ENCODE results near the gene MYT1. TPM values are rescaled to one million over a fixed set of nuclear protein-coding genes. Genes with fewer than 3 reads are reported as not detected.

Gene MYT1
- total and polyA plus RNA-seq, 2 of the 8 experiments (the other 6 are each of a cell fraction or from before 2014, with no cell fraction given), result 0.63 to 2.0 TPM

- Histone ChIP-seq H3K79me2 (ENCODE audit: control insufficient read depth in 1 of 2, insufficient read depth in 2 of 2, low read length in 2 of 2) (no peaks in the 10 kb centered on the region), H3K23me2 (ENCODE audit: low read depth, low read length) (no peaks in the 10 kb centered on the region), H4K91ac (replicated peaks; ENCODE audit: insufficient read length, low read length) (no peak overlapping the region), H3K79me1 (ENCODE audit: low read depth, low read length) (no peaks in the 10 kb centered on the region), H3K23ac (ENCODE audit: insufficient read length) (no peak overlapping the region), H3K56ac (replicated peaks; ENCODE audit: insufficient read length, low read depth, low read length) (no peak overlapping the region), H3K27me3 (replicated peaks in 1 of 4; ENCODE audit: control insufficient read depth in 3 of 4, extremely low read depth in 1 of 4, insufficient read depth in 3 of 4, low read length in 3 of 4) (no peaks in the 10 kb centered on the region; a peak in 1 of 7 replicates), H3K9me3 (ENCODE audit: insufficient read depth in 2 of 2, low read depth in 1 of 2, low read length in 1 of 2) (peaks cover 0 to 11% of the 10 kb centered on the region in 2 experiments; a peak in 2 of 4 replicates), H2BK15ac (ENCODE audit: low read length) (peak overlapping the region; percentile 16; the same call in 1 of the 2 replicates), H3K4me2 (ENCODE audit: insufficient read depth in 1 of 2, low read depth in 2 of 2, low read length in 2 of 2) (no peak overlapping the region), H4K8ac (ENCODE audit: extremely low read depth, insufficient read depth, low read length) (no peak overlapping the region; the same call in 1 of the 2 replicates), H4K20me1 (replicated peaks in 1 of 2; ENCODE audit: control insufficient read depth in 1 of 2, insufficient read depth in 2 of 2, low read length in 2 of 2) (no peaks in the 10 kb centered on the region), H3K4me1 (replicated peaks in 1 of 4; ENCODE audit: control insufficient read depth in 3 of 4, insufficient read depth in 4 of 4, low read length in 3 of 4) (peaks cover 8 to 22% (median 10%) of the 10 kb centered on the region in 4 experiments), H3K18ac (ENCODE audit: extremely low read depth, low read length) (no peak overlapping the region), H3K14ac (ENCODE audit: insufficient read length) (no peak overlapping the region), H2AK5ac (ENCODE audit: low read depth, low read length) (no peak overlapping the region), H2BK20ac (ENCODE audit: low read length) (no peak overlapping the region), H3K4me3 (ENCODE audit: extremely low read depth in 1 of 4, insufficient read depth in 2 of 4, low read depth in 3 of 4, low read length in 4 of 4) (no peak overlapping the region), H3K9ac (replicated peaks in 1 of 4; ENCODE audit: extremely low read depth in 1 of 4, low read depth in 3 of 4, low read length in 3 of 4) (no peak overlapping the region), H4K5ac (ENCODE audit: insufficient read length, low read depth, low read length) (no peak overlapping the region), H3K36me3 (ENCODE audit: control insufficient read depth in 2 of 4, insufficient read depth in 4 of 4, low read length in 3 of 4) (no peaks in the 10 kb centered on the region), H3K27ac (ENCODE audit: low read depth, low read length) (no peak overlapping the region), H2BK120ac (replicated peaks; ENCODE audit: low read depth, low read length) (no peak overlapping the region), H3K4ac (replicated peaks; ENCODE audit: insufficient read length, low read depth, low read length) (no peak overlapping the region), H2BK12ac (ENCODE audit: low read depth, low read length) (no peak overlapping the region), H2BK5ac (ENCODE audit: low read depth, low read length) (no peak overlapping the region; the same call in 1 of the 2 replicates), H2AFZ (ENCODE audit: low read length) (no peak overlapping the region)
- FAIRE-seq (no peak), DNase-seq (ENCODE audit: low read depth in 1 of 2, low spot score in 2 of 2) (no peak)
- POLR2A ChIA-PET (ENCODE audit: partially characterized antibody), result no interaction called here
- WGBS, 2 experiments (ENCODE audit: extremely low coverage in 1 of 2, insufficient coverage in 1 of 2, insufficient read length in 1 of 2, insufficient replicate concordance in 2 of 2, low coverage in 1 of 2, low lambda C conversion rate in 2 of 2, missing lambda C conversion rate in 1 of 2), result 88% methylated on average over 9 of the region's 9 CpGs; no CpG with 5 or more reads in 1 of the 2 experiments
- TF ChIP-seq SAP30 (IDR thresholded peaks at IDR 0.05; ENCODE audit: insufficient read depth, insufficient replicate concordance, low read length), result no peak
- no peak for TF ChIP-seq SIX5 (IDR thresholded peaks at IDR 0.05; ENCODE audit: low read depth, low read length)
- TF ChIP-seq TCF12 (IDR thresholded peaks at IDR 0.05; ENCODE audit: low read depth, low read length), result no peak
- no peak for TF ChIP-seq TAF7 (optimal IDR thresholded peaks at IDR 0.05; ENCODE audit: borderline replicate concordance, low read depth, low read length)
- TF ChIP-seq BACH1 (IDR thresholded peaks at IDR 0.05; ENCODE audit: low read length), result no peak
- TF ChIP-seq RXRA (IDR thresholded peaks at IDR 0.05; ENCODE audit: insufficient read depth, low read depth, low read length), result no peak
- CTCF ChIA-PET (ENCODE audit: partially characterized antibody), result interaction anchor here (1.1 to 1.6 kb wide), 2 partner anchors 35 to 38 kb away, joined by 4 to 5 read pairs; no protein-coding TSS in a partner anchor
Observed at GRCh38 chr20:64185276-64185900, 21.1 kb downstream of the MYT1 start.

Measured in H1 (cell line).